Liver (tissue), 9 donors: ENCODE measurements around the gene ADGRF3. TPM values are rescaled to one million over a fixed set of nuclear protein-coding genes. Genes with fewer than 3 reads are reported as not detected.

ENCODE experiments used
- DNase-seq: peaks from one replicate; pipeline ENCODE4 v3.0.0-alpha.2; 2017; ENCODE audit warnings: low spot score
- H3K27ac ChIP-seq, 2 donors: one replicate each; pipeline ENCODE4 v1.7.0; 2013; ENCODE audit warnings: inconsistent platforms in 2 of 2, low read length in 2 of 2, control low read depth in 1 of 2, low read depth in 1 of 2, mild to moderate bottlenecking in 1 of 2
- H3K27me3 ChIP-seq, 4 donors: one replicate each; pipeline versions ENCODE4 v1.6.1 to v1.7.0; 2013; ENCODE audit warnings: low read length in 3 of 4, inconsistent platforms in 1 of 4, mild to moderate bottlenecking in 1 of 4, moderate library complexity in 1 of 4; ENCODE audit not compliant: control insufficient read depth in 4 of 4, insufficient read depth in 4 of 4
- H3K36me3 ChIP-seq, 4 donors: one replicate each; pipeline versions ENCODE4 v1.6.1 to v1.7.0; 2013; ENCODE audit warnings: low read length in 3 of 4, mild to moderate bottlenecking in 3 of 4, low read depth in 1 of 4, moderate library complexity in 1 of 4; ENCODE audit not compliant: control insufficient read depth in 4 of 4, insufficient read depth in 3 of 4
- H3K4me1 ChIP-seq, 4 donors: one replicate each; pipeline versions ENCODE4 v1.6.1 to v1.7.0; 2013; ENCODE audit warnings: low read length in 3 of 4, mild to moderate bottlenecking in 3 of 4, moderate library complexity in 1 of 4; ENCODE audit not compliant: control insufficient read depth in 4 of 4, insufficient read depth in 4 of 4
- H3K4me3 ChIP-seq, 3 donors: one replicate each; pipeline versions ENCODE4 v1.6.1 to v1.7.0; 2013; ENCODE audit warnings: low read length in 3 of 3, control low read depth in 1 of 3, low read depth in 1 of 3, mild to moderate bottlenecking in 1 of 3
- H3K9ac ChIP-seq, 2 donors: one replicate each; pipeline ENCODE4 v1.7.0; 2013; ENCODE audit warnings: low read length in 2 of 2, mild to moderate bottlenecking in 2 of 2, moderate library complexity in 2 of 2, control low read depth in 1 of 2, low read depth in 1 of 2
- H3K9me3 ChIP-seq, 4 donors: one replicate each; pipeline versions ENCODE4 v1.6.1 to v1.7.0; 2013; ENCODE audit warnings: low read length in 3 of 4; ENCODE audit not compliant: control insufficient read depth in 4 of 4
- ATF3 ChIP-seq: IDR thresholded peaks from 2 replicates; pipeline ENCODE4 v1.6.1; 2016; ENCODE audit warnings: antibody characterized with exemption
- CTCF ChIP-seq: fragments of 150-350 bp; IDR thresholded peaks from 2 replicates; pipeline ENCODE4 v1.5.1; 2017; ENCODE audit warnings: improper control_type of control experiment, low read depth, low read length; ENCODE audit not compliant: missing input control
- EGR1 ChIP-seq, 2 donors: IDR thresholded peaks; 2 replicates each; pipeline ENCODE4 v1.6.1; 2016 to 2018; ENCODE audit warnings: antibody characterized with exemption in 2 of 2, low read depth in 2 of 2
- FOXA1 ChIP-seq: IDR thresholded peaks from 2 replicates; pipeline ENCODE4 v1.6.1; 2016; ENCODE audit warnings: antibody characterized with exemption
- FOXA2 ChIP-seq: IDR thresholded peaks from 2 replicates; pipeline ENCODE4 v1.6.1; 2016; ENCODE audit warnings: antibody characterized with exemption
- GABPA ChIP-seq, 2 donors: IDR thresholded peaks in 1 of 2; conservative IDR thresholded peaks in 1 of 2; 2 replicates each; pipeline ENCODE4 v1.6.1; 2016; ENCODE audit warnings: antibody characterized with exemption in 2 of 2, mild to moderate bottlenecking in 1 of 2, moderate library complexity in 1 of 2
- HNF4A ChIP-seq, 2 donors: conservative IDR thresholded peaks; 2 replicates each; pipeline ENCODE4 v1.6.1; 2016; ENCODE audit warnings: antibody characterized with exemption in 2 of 2, mild to moderate bottlenecking in 2 of 2
- HNF4G ChIP-seq: IDR thresholded peaks from 2 replicates; pipeline ENCODE4 v1.6.1; 2016; ENCODE audit warnings: antibody characterized with exemption
- JUND ChIP-seq, 2 donors: IDR thresholded peaks; 2 replicates each; pipeline ENCODE4 v1.6.1; 2016; ENCODE audit warnings: antibody characterized with exemption in 2 of 2
- MAX ChIP-seq: IDR thresholded peaks from 2 replicates; pipeline ENCODE4 v1.6.1; 2016; ENCODE audit warnings: antibody characterized with exemption
- NR2F2 ChIP-seq: IDR thresholded peaks from 2 replicates; pipeline ENCODE4 v1.6.1; 2016; ENCODE audit warnings: antibody characterized with exemption
- RAD21 ChIP-seq, 2 donors: IDR thresholded peaks; 2 replicates each; pipeline ENCODE4 v1.6.1; 2016; ENCODE audit warnings: antibody characterized with exemption in 2 of 2, mild to moderate bottlenecking in 2 of 2
- REST ChIP-seq: IDR thresholded peaks from 2 replicates; pipeline ENCODE4 v1.6.1; 2016; ENCODE audit warnings: antibody characterized with exemption, mild to moderate bottlenecking
- RXRA ChIP-seq, 2 donors: IDR thresholded peaks; 2 replicates each; pipeline ENCODE4 v1.6.1; 2017 to 2018; ENCODE audit warnings: antibody characterized with exemption in 2 of 2, mild to moderate bottlenecking in 1 of 2
- SP1 ChIP-seq: IDR thresholded peaks from 2 replicates; pipeline ENCODE4 v1.6.1; 2018; ENCODE audit warnings: antibody characterized with exemption, mild to moderate bottlenecking
- TAF1 ChIP-seq: conservative IDR thresholded peaks from 2 replicates; pipeline ENCODE4 v1.6.1; 2016; ENCODE audit warnings: antibody characterized with exemption, mild to moderate bottlenecking
- YY1 ChIP-seq: IDR thresholded peaks from 2 replicates; pipeline ENCODE4 v1.6.1; 2016; ENCODE audit warnings: antibody characterized with exemption, mild to moderate bottlenecking
- ZBTB33 ChIP-seq: IDR thresholded peaks from 2 replicates; pipeline ENCODE4 v1.6.1; 2016; ENCODE audit warnings: antibody characterized with exemption
- WGBS: extraction: QIAGEN DNeasy Blood & Tissue Kit; methylation state at CpG from one replicate; pipeline ENCODE4 v1.1.7; 2013; 5-methylcytosine and 5-hydroxymethylcytosine counted together
- polyA plus RNA-seq, 2 donors: library from polyadenylated mRNA; stranded (reverse) in 1 of 2; unstranded in 1 of 2; fragments of 200-250 nt in 1 of 2; fragments of >200 nt in 1 of 2; fragmentation: Nextera tagmentation in 1 of 2; extraction: Ambion mirVana in 1 of 2; gene quantifications; one replicate each; pipeline versions ENCODE4 v1.2.1 to v1.2.3, GENCODE V29; 2013 to 2015
- total RNA-seq, 2 donors: library from RNA; depleted of rRNA; stranded (reverse); fragments of >200 nt; gene quantifications; one replicate each; pipeline ENCODE4 v1.2.3, GENCODE V29; 2014
- donor health status: healthy.
- donor health status: healthy.
- donor health status: healthy.
- donor health status: healthy.
- donor health status: healthy.

The ADGRF3 gene
- total and polyA plus RNA-seq, 4 donors, result 0.07 to 0.25 (median 0.10) TPM

- H3K9me3 ChIP-seq, result no peaks in the 10 kb centered on the region
- H3K4me3 ChIP-seq, result no peak overlapping the region
- no peak for DNase-seq
- no peak overlapping the region for H3K27ac ChIP-seq
- H3K9ac ChIP-seq, result no peak overlapping the region
- peaks cover 0 to 2% (median under 1%) of the 10 kb centered on the region in 4 donors for H3K4me1 ChIP-seq
- 92% methylated on average over 2 of the region's 2 CpGs for WGBS
- TF ChIP-seq HNF4G (no peak), ATF3 (no peak), ZBTB33 (no peak), YY1 (no peak), EGR1 (IDR thresholded peaks at IDR 0.05; ENCODE audit: low read depth in 2 of 2) (no peak), RXRA (IDR thresholded peaks at IDR 0.05) (no peak), TAF1 (no peak), FOXA2 (no peak), RAD21 (IDR thresholded peaks at IDR 0.05) (no peak), NR2F2 (no peak), CTCF (no peak), MAX (no peak), FOXA1 (no peak), REST (no peak), SP1 (no peak), JUND (IDR thresholded peaks at IDR 0.05) (no peak), HNF4A (conservative IDR thresholded peaks at IDR 0.05) (no peak), GABPA (IDR thresholded peaks at IDR 0.05 in 1 of 2, conservative IDR thresholded peaks at IDR 0.05 in 1 of 2) (no peak)
- peaks cover 0 to 5% (median 0%) of the 10 kb centered on the region in 4 donors for H3K36me3 ChIP-seq
- H3K27me3 ChIP-seq, result no peaks in the 10 kb centered on the region
These were observed 10.2 kb upstream of the ADGRF3 start for GRCh38 chr2:26356771-26357170.
